GM12878 (cell line): ENCODE measurements around the gene JPH4. TPM values are rescaled to one million over a fixed set of nuclear protein-coding genes. Genes with fewer than 3 reads are reported as not detected.

Source experiments
- ATAC-seq: fragments of 200-7000 bp; cut with Tn5 transposase; 3 replicates; pipeline ENCODE4 v1.9.1; 2020; ENCODE audit warnings: mild to moderate bottlenecking, moderate library complexity
- BruUV-seq: library from RNA; stranded (reverse); fragments of 400-500 nt; replicated peaks from 2 replicates; lab custom pipeline; 2021; lab: Mats Ljungman, UMichigan
- CTCF ChIA-PET: fragments of 300-600 bp; sonication (Branson Sonifier 250); formaldehyde crosslinking; extraction: SDS; loops from one replicate; lab custom pipeline; 2021; ENCODE audit warnings: inconsistent platforms; lab: Yijun Ruan, JAX
- POLR2A ChIA-PET: fragments of 350-600 bp; formaldehyde crosslinking; extraction: SDS; loops from one replicate; lab custom pipeline; 2021; ENCODE audit warnings: inconsistent platforms; lab: Charles Lee
- RAD21 ChIA-PET: fragments of 300-600 bp; sonication (Branson Sonifier 250); formaldehyde crosslinking; loops from one replicate; lab custom pipeline; 2023; ENCODE audit warnings: antibody characterized with exemption; ENCODE audit not compliant: unreplicated experiment; lab: Charles Lee
- SMC1A ChIA-PET: fragments of 300-600 bp; sonication (Branson Sonifier 250); formaldehyde crosslinking; loops from one replicate; lab custom pipeline; 2023; ENCODE audit not compliant: unreplicated experiment, uncharacterized antibody; lab: Charles Lee
- DNase-seq: peaks from one replicate; pipeline ENCODE4 v3.0.0-alpha.2; 2011; ENCODE audit warnings: low read depth, low spot score
- FAIRE-seq: peaks from 3 replicates; lab custom pipeline; 2011; peaks lifted over from hg19 to GRCh38; lab: Jason Lieb, UNC
- H2AFZ ChIP-seq: 2 replicates; pipeline ENCODE4 v1.6.0; 2011; ENCODE audit warnings: low read depth, low read length, control low read depth; ENCODE audit not compliant: control insufficient read depth
- H3K27ac ChIP-seq: 2 replicates; pipeline ENCODE4 v1.5.1; 2011; ENCODE audit warnings: control low read depth; ENCODE audit not compliant: control insufficient read depth, insufficient read depth
- H3K27me3 ChIP-seq, 2 experiments: replicated peaks in 1 of 2; 2 replicates each; pipeline versions ENCODE4 v1.6.0 to v1.6.1; 2011; ENCODE audit warnings: low read length in 1 of 2; ENCODE audit not compliant: control insufficient read depth in 2 of 2, insufficient read depth in 2 of 2
- H3K36me3 ChIP-seq, 2 experiments: 2 replicates each; pipeline ENCODE4 v1.5.1; 2011; ENCODE audit warnings: low read length in 1 of 2; ENCODE audit not compliant: control insufficient read depth in 2 of 2, insufficient read depth in 2 of 2
- H3K4me1 ChIP-seq: 2 replicates; pipeline ENCODE4 v1.6.1; 2011; ENCODE audit warnings: mild to moderate bottlenecking, low read length, moderate library complexity, mixed read lengths; ENCODE audit not compliant: control insufficient read depth, insufficient read depth
- H3K4me2 ChIP-seq: 2 replicates; pipeline ENCODE4 v1.6.0; 2011; ENCODE audit warnings: control low read depth; ENCODE audit not compliant: control insufficient read depth, insufficient read depth
- H3K4me3 ChIP-seq: fragments of 200-600 bp; sonication (generic); 2 replicates; pipeline ENCODE4 v1.5.1; 2016
- H3K79me2 ChIP-seq: 2 replicates; pipeline ENCODE4 v1.6.0; 2011; ENCODE audit warnings: low read length; ENCODE audit not compliant: control insufficient read depth, insufficient read depth
- H3K9ac ChIP-seq: 2 replicates; pipeline ENCODE4 v1.8.0; 2011; ENCODE audit warnings: low read length, control low read depth, mixed read lengths; ENCODE audit not compliant: control insufficient read depth, insufficient read depth
- H3K9me3 ChIP-seq: replicated peaks from 3 replicates; pipeline ENCODE4 v1.5.1; 2011; ENCODE audit warnings: mild to moderate bottlenecking, low read length; ENCODE audit not compliant: control insufficient read depth, insufficient read depth
- H4K20me1 ChIP-seq: 2 replicates; pipeline ENCODE4 v1.6.0; 2011; ENCODE audit not compliant: control insufficient read depth, insufficient read depth
- POLR2AphosphoS5 ChIP-seq: IDR thresholded peaks from 2 replicates; pipeline ENCODE4 v1.6.1; 2011; ENCODE audit warnings: mild to moderate bottlenecking, low read length, inconsistent platforms
- RELA ChIP-seq: fragments of 450-650 bp; IDR thresholded peaks from 2 replicates; pipeline ENCODE4 v1.8.0; 2014; ENCODE audit warnings: borderline replicate concordance; ENCODE audit not compliant: partially characterized antibody
- WRNIP1 ChIP-seq: IDR thresholded peaks from 2 replicates; pipeline ENCODE4 v1.6.1; 2011; ENCODE audit warnings: low read depth, low read length, improper control_type of control experiment, borderline replicate concordance
- ZNF24 ChIP-seq: fragments of 450-650 bp; IDR thresholded peaks from 2 replicates; pipeline ENCODE4 v1.6.1; 2017; ENCODE audit warnings: antibody characterized with exemption, mild to moderate bottlenecking
- WGBS: methylation state at CpG from one replicate; pipeline ENCODE4 v1.1.6; 2016; ENCODE audit warnings: low lambda C conversion rate; ENCODE audit not compliant: insufficient replicate concordance, insufficient coverage; ENCODE audit errors: missing lambda C conversion rate; 5-methylcytosine and 5-hydroxymethylcytosine counted together
- in situ Hi-C: fragments of 300-500 bp; cut with MboI; formaldehyde crosslinking; loops from 9 replicates; pipeline ENCODE4 v1.14.3; 2018; ENCODE audit warnings: mixed read lengths
- intact Hi-C: fragments of 100-400 bp; cut with micrococcal nuclease; formaldehyde crosslinking; loops from one replicate; pipeline ENCODE4 v1.14.2; 2022; ENCODE audit not compliant: unreplicated experiment
- polyA plus RNA-seq, 11 experiments: library from polyadenylated mRNA; depleted of rRNA in 4 of 11; unstranded in 6 of 11; stranded (reverse) in 5 of 11; fragments of >200 nt; fragmentation: Nextera tagmentation in 4 of 11; fragmentation: Illumina TruSeq in 1 of 11; extraction: Ambion mirVana in 4 of 11; extraction: Trizol in 1 of 11; gene quantifications; 1 replicate in 1 of 11; 2 replicates in 10 of 11; pipeline versions ENCODE4 v1.2.1 to v1.2.3, GENCODE V29; 2011 to 2016; ENCODE audit warnings: inconsistent platforms in 2 of 11, missing spikeins in 2 of 11, low read depth in 1 of 11
- total RNA-seq, 4 experiments: library from RNA; depleted of rRNA in 3 of 4; stranded (reverse); fragments of >200 nt in 3 of 4; fragmentation: Illumina TruSeq in 1 of 4; extraction: Trizol in 1 of 4; gene quantifications; 2 replicates each; pipeline versions ENCODE4 v1.2.1 to v1.2.3, GENCODE V29; 2013 to 2021
- TF ChIP-seq, protein P1 (sequence below): fragments of 450-650 bp; IDR thresholded peaks from 2 replicates; pipeline ENCODE4 v1.6.1; 2018; ENCODE audit warnings: borderline replicate concordance, mild to moderate bottlenecking; ENCODE audit not compliant: partially characterized antibody

The JPH4 gene
- total and polyA plus RNA-seq, 10 of the 15 experiments (the other 5 are each of a cell fraction or from before 2014, with no cell fraction given): 0.48 to 10.3 (median 3.8) TPM

DNA sequence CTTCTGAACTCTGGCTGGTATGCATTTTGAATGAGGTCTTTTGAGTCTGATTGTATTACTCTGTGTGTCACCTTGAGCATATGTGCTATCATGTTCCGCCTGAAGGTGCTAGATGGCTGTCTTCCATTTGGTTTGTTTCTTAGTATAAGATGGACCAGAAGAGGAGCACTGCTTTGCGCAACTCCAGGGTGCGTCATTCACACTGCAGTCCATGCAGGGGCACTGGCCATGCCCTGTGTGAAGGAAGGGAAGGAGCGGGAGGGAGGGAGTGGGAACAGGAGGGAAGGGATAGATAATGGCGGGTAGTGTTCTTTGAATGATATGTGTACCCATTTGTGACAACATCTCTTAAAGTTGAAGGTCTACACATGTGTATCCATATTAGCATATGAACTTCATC lies 35.2 kb downstream of the JPH4 start:
- Histone ChIP-seq H4K20me1 (no peaks in the 10 kb centered on the region), H3K79me2 (no peaks in the 10 kb centered on the region), H3K9ac (no peak overlapping the region), H3K36me3 (no peaks in the 10 kb centered on the region), H3K4me1 (no peaks in the 10 kb centered on the region), H3K27ac (no peak overlapping the region), H3K27me3 (no peaks in the 10 kb centered on the region), H2AFZ (no peak overlapping the region), H3K9me3 (no peaks in the 10 kb centered on the region), H3K4me3 (no peak overlapping the region), H3K4me2 (no peak overlapping the region)
- no peak for DNase-seq
- intact Hi-C loops (no loop called here), in situ Hi-C loops (no loop called here)
- no TSS peak for BruUV-seq
- ChIA-PET CTCF (interaction anchor here (9.0 to 11.4 kb wide), 2 partner anchors 17 to 66 kb away, joined by 126 to 131 read pairs; no protein-coding TSS in a partner anchor), POLR2A (no interaction called here), RAD21 (interaction anchor here (0.9 kb wide), 1 partner anchor 17 kb away, joined by 3 read pairs; no protein-coding TSS in a partner anchor), SMC1A (no interaction called here)
- ATAC-seq: no peak
- TF ChIP-seq ZNF24: no peak
- TF ChIP-seq WRNIP1: no peak
- no peak for TF ChIP-seq POLR2AphosphoS5
- TF ChIP-seq RELA: no peak
- TF ChIP-seq, protein P1, sequence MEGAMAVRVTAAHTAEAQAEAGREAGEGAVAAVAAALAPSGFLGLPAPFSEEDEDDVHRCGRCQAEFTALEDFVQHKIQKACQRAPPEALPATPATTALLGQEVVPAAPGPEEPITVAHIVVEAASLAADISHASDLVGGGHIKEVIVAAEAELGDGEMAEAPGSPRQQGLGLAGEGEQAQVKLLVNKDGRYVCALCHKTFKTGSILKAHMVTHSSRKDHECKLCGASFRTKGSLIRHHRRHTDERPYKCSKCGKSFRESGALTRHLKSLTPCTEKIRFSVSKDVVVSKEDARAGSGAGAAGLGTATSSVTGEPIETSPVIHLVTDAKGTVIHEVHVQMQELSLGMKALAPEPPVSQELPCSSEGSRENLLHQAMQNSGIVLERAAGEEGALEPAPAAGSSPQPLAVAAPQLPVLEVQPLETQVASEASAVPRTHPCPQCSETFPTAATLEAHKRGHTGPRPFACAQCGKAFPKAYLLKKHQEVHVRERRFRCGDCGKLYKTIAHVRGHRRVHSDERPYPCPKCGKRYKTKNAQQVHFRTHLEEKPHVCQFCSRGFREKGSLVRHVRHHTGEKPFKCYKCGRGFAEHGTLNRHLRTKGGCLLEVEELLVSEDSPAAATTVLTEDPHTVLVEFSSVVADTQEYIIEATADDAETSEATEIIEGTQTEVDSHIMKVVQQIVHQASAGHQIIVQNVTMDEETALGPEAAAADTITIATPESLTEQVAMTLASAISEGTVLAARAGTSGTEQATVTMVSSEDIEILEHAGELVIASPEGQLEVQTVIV: no peak
- FAIRE-seq: no peak
- WGBS: 71% methylated on average over 5 of the region's 5 CpGs
